PC-9 (cell line): ENCODE measurements around the gene NDNF.

Experiments
- EZH2 ChIP-seq: fragments of 200-600 bp; sonication (generic); IDR thresholded peaks from 2 replicates; pipeline ENCODE4 v1.8.0; 2017; ENCODE audit warnings: antibody characterized with exemption, low read depth
- TF ChIP-seq, protein P1 (sequence below): fragments of 200-600 bp; sonication (generic); conservative IDR thresholded peaks from 2 replicates; pipeline ENCODE4 v1.6.1; 2017; ENCODE audit warnings: mixed run types, antibody characterized with exemption, mild to moderate bottlenecking, moderate library complexity

DNA sequence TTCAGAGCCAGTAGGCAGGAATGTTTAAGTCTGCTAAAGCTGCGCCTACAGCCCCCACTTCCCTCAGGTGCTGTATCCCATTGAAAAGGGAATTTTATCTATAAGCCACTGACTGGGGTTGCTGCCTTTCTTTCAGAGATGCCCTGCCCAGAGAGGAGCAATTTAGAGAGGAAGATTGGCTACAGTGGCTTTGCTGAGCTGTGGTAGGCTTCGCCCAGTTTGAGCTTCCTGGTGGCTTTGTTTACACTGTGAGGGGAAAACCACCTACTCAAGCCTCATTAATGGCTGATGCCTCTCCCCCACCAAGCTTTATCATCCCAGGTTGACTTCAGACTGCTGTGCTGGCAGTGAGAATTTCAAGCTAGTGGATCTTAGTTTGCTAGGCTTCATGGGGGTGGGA, 82.1 kb downstream of the NDNF start:
- TF ChIP-seq, protein P1, sequence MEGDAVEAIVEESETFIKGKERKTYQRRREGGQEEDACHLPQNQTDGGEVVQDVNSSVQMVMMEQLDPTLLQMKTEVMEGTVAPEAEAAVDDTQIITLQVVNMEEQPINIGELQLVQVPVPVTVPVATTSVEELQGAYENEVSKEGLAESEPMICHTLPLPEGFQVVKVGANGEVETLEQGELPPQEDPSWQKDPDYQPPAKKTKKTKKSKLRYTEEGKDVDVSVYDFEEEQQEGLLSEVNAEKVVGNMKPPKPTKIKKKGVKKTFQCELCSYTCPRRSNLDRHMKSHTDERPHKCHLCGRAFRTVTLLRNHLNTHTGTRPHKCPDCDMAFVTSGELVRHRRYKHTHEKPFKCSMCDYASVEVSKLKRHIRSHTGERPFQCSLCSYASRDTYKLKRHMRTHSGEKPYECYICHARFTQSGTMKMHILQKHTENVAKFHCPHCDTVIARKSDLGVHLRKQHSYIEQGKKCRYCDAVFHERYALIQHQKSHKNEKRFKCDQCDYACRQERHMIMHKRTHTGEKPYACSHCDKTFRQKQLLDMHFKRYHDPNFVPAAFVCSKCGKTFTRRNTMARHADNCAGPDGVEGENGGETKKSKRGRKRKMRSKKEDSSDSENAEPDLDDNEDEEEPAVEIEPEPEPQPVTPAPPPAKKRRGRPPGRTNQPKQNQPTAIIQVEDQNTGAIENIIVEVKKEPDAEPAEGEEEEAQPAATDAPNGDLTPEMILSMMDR, result no peak
- no peak for TF ChIP-seq EZH2
